Cardiac septum (tissue), 1 donor: Measurements from ENCODE around the gene CRELD2. TPM values are rescaled to one million over a fixed set of nuclear protein-coding genes. Genes with fewer than 3 reads are reported as not detected.
"Not testable (repeated sequence)": the region's sequence is repeated elsewhere in the genome, so short reads cannot be mapped to it uniquely, and the experiment has no call there.

Experiments
- DNase-seq: peaks from one replicate; pipeline ENCODE4 v3.0.0-alpha.2; 2020; ENCODE audit warnings: low spot score
- intact Hi-C: fragments of 100-400 bp; cut with DNase I; formaldehyde crosslinking; loops from one replicate; pipeline ENCODE4 v1.14.0; 2022
- total RNA-seq: library from RNA; stranded (reverse); fragmentation: NEBNext Ultra II Directional; extraction: Animal tissue kit (Norgen Biotek cat#: 25700); gene quantifications from one replicate; pipeline ENCODE4 v1.2.1, GENCODE V29; 2021
- donor health status: DM: no; HTN: no; CAD: no.

CRELD2 gene
- total RNA-seq, 1 donor from 2014 or later = 32.9 TPM

GRCh38 chr22:49938565-49939136, 20.2 kb downstream of the CRELD2 start:
- intact Hi-C loops = loop anchor here (10.0 kb wide), 1 partner anchor 266 kb away; the partner anchor contains the start of gene SELENOO

GRCh38 chr22:49941507-49942316, 23.3 kb downstream of the CRELD2 start:
- intact Hi-C loops = no loop called here
- DNase-seq = no peak

More at GRCh38 chr22:49938565-49939136, 20.2 kb downstream of the CRELD2 start:
- no peak for DNase-seq

GRCh38 chr22:49942565-49943404, 24.4 kb downstream of the CRELD2 start:
- no peak for DNase-seq
- intact Hi-C loops = no loop called here

GRCh38 chr22:49943405-49943765, 25.0 kb downstream of the CRELD2 start:
- no peak for DNase-seq
- intact Hi-C loops = no loop called here

- intact Hi-C loops = no loop called here
These were observed 25.5 kb downstream of the CRELD2 start for GRCh38 chr22:49943771-49944398.

GRCh38 chr22:49944399-49944891, 26.0 kb downstream of the CRELD2 start:
- intact Hi-C loops = no loop called here
- no peak for DNase-seq

More at GRCh38 chr22:49943771-49944398, 25.5 kb downstream of the CRELD2 start:
- DNase-seq = no peak

- intact Hi-C loops, DNase-seq: not testable (repeated sequence)
These were observed 26.8 kb downstream of the CRELD2 start for GRCh38 chr22:49945042-49945794.

GRCh38 chr22:49946612-49947295, 28.3 kb downstream of the CRELD2 start:
- intact Hi-C loops = no loop called here
- no peak for DNase-seq

GRCh38 chr22:49947296-49947622, 28.8 kb downstream of the CRELD2 start:
- DNase-seq = no peak
- intact Hi-C loops = no loop called here

- DNase-seq = no peak
- intact Hi-C loops = no loop called here
These were observed 29.9 kb downstream of the CRELD2 start for GRCh38 chr22:49948116-49948957.

- intact Hi-C loops = no loop called here
- no peak for DNase-seq
These were observed 30.8 kb downstream of the CRELD2 start for GRCh38 chr22:49948958-49949913.

- no peak for DNase-seq
- intact Hi-C loops = no loop called here
These were observed 31.5 kb downstream of the CRELD2 start for GRCh38 chr22:49949914-49950292.

- DNase-seq = no peak
- intact Hi-C loops = no loop called here
These were observed 32.1 kb downstream of the CRELD2 start for GRCh38 chr22:49950396-49950994.

- intact Hi-C loops = no loop called here
These were observed 32.7 kb downstream of the CRELD2 start for GRCh38 chr22:49951000-49951677.

GRCh38 chr22:49951678-49951985, 33.2 kb downstream of the CRELD2 start:
- intact Hi-C loops = no loop called here
- DNase-seq = no peak

More at GRCh38 chr22:49951000-49951677, 32.7 kb downstream of the CRELD2 start:
- DNase-seq = no peak
